AG04450 (cell line): ENCODE results near the gene DCBLD1. TPM values are rescaled to one million over a fixed set of nuclear protein-coding genes. Genes with fewer than 3 reads are reported as not detected.

Experiments
- CTCF ChIA-PET: fragments of 300-600, 350-600 bp; formaldehyde crosslinking; extraction: SDS; loops from one replicate; lab custom pipeline; 2022; ENCODE audit warnings: antibody characterized with exemption, inconsistent platforms; lab: Charles Lee
- POLR2A ChIA-PET: fragments of 350-600 bp; formaldehyde crosslinking; extraction: SDS; loops from one replicate; lab custom pipeline; 2021; ENCODE audit warnings: antibody characterized with exemption, inconsistent platforms; lab: Yijun Ruan, JAX
- DNase-seq: peaks from one replicate; pipeline ENCODE4 v3.0.0-alpha.2; 2011; ENCODE audit warnings: low read depth, low spot score
- H3K27ac ChIP-seq: one replicate; pipeline ENCODE4 v1.5.1; 2012; ENCODE audit warnings: low read depth, low read length, control low read depth
- H3K27me3 ChIP-seq: one replicate; pipeline ENCODE4 v1.6.0; 2012; ENCODE audit warnings: low read length; ENCODE audit not compliant: control insufficient read depth, insufficient read depth
- H3K4me3 ChIP-seq: 2 replicates; pipeline ENCODE4 v1.5.1; 2011; ENCODE audit warnings: mild to moderate bottlenecking, low read depth, low read length, control low read depth
- H3K9me3 ChIP-seq: 2 replicates; pipeline ENCODE4 v1.5.1; 2012; ENCODE audit warnings: low read length; ENCODE audit not compliant: control insufficient read depth, insufficient read depth
- polyA plus RNA-seq: library from polyadenylated mRNA; depleted of rRNA; stranded (reverse); fragments of >200 nt; gene quantifications from 2 replicates; pipeline ENCODE4 v1.2.3, GENCODE V29; 2011
- TF ChIP-seq, protein P1 (sequence below): IDR thresholded peaks from 2 replicates; pipeline ENCODE4 v1.5.1; 2011; ENCODE audit warnings: low read depth, low read length, control low read depth, inconsistent platforms

DCBLD1 gene
- polyA plus RNA-seq, 1 experiment: 19.0 TPM

DNA sequence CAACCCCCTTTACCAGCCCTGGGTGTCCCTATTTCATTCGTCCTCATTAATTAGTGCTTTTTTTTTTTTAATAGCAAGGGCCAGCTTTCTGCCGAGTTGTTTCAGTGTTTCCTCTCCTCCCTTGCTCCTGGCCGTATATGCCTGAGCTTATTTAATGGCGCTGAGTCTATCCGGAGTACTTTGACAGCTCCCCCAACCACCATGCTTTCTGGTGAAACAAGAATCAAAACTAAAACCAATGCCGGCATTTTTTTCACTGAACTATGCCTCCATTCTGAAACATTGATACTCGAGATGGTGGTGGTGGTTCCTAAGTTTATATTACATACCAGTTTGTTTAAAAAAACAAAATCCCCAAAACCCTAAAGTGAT, 1.2 kb downstream of the DCBLD1 start:
- Histone ChIP-seq H3K27ac (peak overlapping the region; percentile 53), H3K9me3 (peaks cover 8% of the 10 kb centered on the region), H3K4me3 (peak overlapping the region; percentile 80), H3K27me3 (no peaks in the 10 kb centered on the region)
- no peak for DNase-seq
- ChIA-PET CTCF (interaction anchor here (0.8 to 1.9 kb wide), 5 partner anchors 34 to 119 kb away, joined by 3 to 5 read pairs (median 5); partner anchors contain the start of gene GOPC), POLR2A (interaction anchor here (1.0 to 1.7 kb wide), 5 partner anchors 12 to 119 kb away, joined by 3 to 7 read pairs (median 5); partner anchors contain the start of gene GOPC)
- TF ChIP-seq, protein P1, sequence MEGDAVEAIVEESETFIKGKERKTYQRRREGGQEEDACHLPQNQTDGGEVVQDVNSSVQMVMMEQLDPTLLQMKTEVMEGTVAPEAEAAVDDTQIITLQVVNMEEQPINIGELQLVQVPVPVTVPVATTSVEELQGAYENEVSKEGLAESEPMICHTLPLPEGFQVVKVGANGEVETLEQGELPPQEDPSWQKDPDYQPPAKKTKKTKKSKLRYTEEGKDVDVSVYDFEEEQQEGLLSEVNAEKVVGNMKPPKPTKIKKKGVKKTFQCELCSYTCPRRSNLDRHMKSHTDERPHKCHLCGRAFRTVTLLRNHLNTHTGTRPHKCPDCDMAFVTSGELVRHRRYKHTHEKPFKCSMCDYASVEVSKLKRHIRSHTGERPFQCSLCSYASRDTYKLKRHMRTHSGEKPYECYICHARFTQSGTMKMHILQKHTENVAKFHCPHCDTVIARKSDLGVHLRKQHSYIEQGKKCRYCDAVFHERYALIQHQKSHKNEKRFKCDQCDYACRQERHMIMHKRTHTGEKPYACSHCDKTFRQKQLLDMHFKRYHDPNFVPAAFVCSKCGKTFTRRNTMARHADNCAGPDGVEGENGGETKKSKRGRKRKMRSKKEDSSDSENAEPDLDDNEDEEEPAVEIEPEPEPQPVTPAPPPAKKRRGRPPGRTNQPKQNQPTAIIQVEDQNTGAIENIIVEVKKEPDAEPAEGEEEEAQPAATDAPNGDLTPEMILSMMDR: no peak

DNA sequence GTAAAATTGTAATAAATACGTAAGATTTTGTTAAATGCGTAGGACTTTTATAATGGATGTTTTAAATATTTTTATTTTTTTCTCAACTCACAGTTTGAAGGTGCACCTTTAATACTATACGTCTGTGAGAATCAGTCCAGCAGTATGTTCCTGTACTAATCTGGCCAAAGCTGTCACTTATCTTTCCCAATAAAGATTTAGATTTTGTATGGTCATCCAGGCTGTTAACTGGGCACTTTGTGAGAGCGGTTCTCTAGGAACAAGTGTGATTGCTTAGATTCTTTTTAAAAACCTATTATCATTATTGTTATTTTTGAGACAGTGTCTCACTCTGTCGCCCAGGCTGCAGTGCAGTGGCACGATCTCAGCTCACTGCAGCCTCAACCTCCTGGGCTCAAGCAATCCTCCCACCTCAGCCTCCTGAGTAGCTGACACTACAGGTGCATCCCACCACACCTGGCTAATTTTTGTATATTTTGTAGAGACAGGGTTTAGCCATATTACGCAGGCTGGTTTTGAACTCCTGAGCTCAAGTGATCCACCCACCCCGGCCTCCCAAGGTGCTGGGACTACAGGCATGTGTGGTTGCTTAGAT, 1.7 kb downstream of the DCBLD1 start:
- no peak for DNase-seq
- POLR2A ChIA-PET: interaction anchor here (1.0 to 1.7 kb wide), 4 partner anchors 12 to 118 kb away, joined by 3 to 7 read pairs (median 6); partner anchors contain the start of gene GOPC
- no peaks in the 10 kb centered on the region for H3K27me3 ChIP-seq
- TF ChIP-seq, protein P1: no peak
- H3K4me3 ChIP-seq: peak overlapping the region; percentile 80
- H3K9me3 ChIP-seq: peaks cover 8% of the 10 kb centered on the region
- CTCF ChIA-PET: interaction anchor here (0.8 to 1.9 kb wide), 3 partner anchors 34 to 118 kb away, joined by 3 to 5 read pairs (median 5); partner anchors contain the start of gene GOPC
- no peak overlapping the region for H3K27ac ChIP-seq

DNA sequence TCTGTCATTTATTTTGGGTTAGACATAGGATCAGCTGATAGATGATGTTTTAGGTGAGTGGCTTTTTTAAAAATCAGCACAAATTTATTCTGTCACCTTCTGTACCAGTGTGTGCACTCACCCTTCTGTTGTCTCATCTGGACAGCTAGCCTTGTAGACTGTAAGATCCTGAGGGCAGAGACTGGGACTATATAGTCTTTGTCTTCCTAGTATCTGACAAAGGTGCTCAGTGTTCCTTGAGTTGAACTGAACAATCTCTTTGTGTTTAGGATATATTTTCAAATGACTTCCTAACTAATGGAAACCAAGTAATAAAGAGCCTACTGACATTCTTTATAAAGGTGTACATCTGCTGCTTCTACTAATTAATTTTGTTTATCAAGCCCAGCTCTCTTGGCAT, 3.0 kb downstream of the DCBLD1 start:
- peaks cover 8% of the 10 kb centered on the region for H3K9me3 ChIP-seq
- no peak for DNase-seq
- TF ChIP-seq, protein P1: no peak
- H3K27me3 ChIP-seq: no peaks in the 10 kb centered on the region
- H3K4me3 ChIP-seq: no peak overlapping the region
- POLR2A ChIA-PET: no interaction called here
- CTCF ChIA-PET: no interaction called here
- H3K27ac ChIP-seq: no peak overlapping the region

DNA sequence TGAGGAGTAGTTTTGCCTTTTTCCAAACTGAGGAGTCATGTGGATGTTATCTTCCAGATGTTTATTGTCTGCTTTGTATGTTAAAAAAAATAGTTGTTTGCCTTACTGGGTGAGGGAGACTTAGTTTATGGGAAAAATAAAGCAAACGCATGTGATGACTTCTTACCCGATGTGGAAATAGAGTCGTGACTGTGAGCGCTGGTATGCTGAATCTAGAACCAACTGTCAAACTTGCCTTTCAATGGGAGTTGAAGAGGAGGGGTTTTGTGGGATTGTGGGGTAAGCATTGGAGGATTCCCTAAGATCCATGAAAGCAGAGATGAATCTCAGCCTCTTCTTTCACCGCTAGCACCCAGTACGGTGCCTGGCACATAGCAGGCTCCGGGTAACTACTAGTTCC, 5.3 kb downstream of the DCBLD1 start:
- ChIA-PET CTCF (no interaction called here), POLR2A (no interaction called here)
- H3K27me3 ChIP-seq: no peaks in the 10 kb centered on the region
- TF ChIP-seq, protein P1: no peak
- peak overlapping the region; percentile 41 for H3K27ac ChIP-seq
- H3K4me3 ChIP-seq: no peak overlapping the region
- no peak for DNase-seq
- H3K9me3 ChIP-seq: peaks cover 8% of the 10 kb centered on the region

DNA sequence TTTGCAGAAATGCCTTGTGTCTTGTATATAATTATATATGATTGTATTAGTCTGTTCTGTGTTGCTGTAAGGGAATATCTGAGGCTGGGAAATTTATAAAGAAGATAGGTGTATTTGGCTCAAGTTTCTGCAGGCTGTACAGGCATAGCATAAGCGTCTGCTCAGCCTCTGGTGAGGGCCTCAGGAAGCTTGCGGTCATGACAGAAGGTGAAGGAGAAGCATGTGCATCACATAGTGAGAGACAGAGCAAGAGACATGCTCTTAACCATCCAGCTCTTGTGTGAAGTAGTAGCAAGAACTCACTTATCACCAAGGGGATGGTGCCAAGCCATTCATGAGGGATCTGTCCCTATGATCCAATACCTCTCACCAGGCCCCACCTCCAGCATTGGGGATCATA, 6.5 kb downstream of the DCBLD1 start:
- H3K27ac ChIP-seq: no peak overlapping the region

More for the DNA sequence above, 6.5 kb downstream of the DCBLD1 start:
- ChIA-PET POLR2A (no interaction called here), CTCF (interaction anchor here (1.7 kb wide), 1 partner anchor 39 kb away, joined by 9 read pairs; no protein-coding TSS in a partner anchor)
- Histone ChIP-seq H3K4me3 (no peak overlapping the region), H3K27me3 (no peaks in the 10 kb centered on the region), H3K9me3 (peaks cover 8% of the 10 kb centered on the region; the same call in 1 of the 2 replicates)
- DNase-seq: no peak
- TF ChIP-seq, protein P1: no peak
